ENCODE data around the gene PDE4D. TPM values are rescaled to one million over a fixed set of nuclear protein-coding genes. Genes with fewer than 3 reads are reported as not detected.
A peak's percentile ranks its signal among the peaks of the same experiment; 100 is the strongest.

PDE4D gene
- total and polyA plus RNA-seq, 11 donors = 5.2 to 68.3 (median 42.1) TPM

DNA sequence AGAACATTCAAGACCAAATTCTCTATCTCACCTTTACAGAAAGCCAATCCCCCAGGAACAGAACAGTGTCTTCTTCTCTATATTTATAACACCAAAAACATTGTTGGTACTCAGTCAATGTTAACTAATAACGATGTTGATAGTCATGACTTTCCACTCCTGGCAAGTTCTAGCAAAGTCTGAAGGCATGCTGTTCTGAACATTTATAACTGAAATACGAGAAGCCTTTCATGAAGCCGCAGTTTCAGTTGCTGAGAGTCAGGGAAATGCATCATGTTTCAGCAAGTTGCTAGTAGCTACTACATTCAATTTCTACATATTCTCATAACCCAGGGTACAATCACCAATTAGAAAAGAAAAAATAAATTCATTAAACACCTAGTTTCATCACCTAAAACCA is 301.4 kb downstream of the PDE4D start:
- DNase-seq (no peak), ATAC-seq (no peak)
- Histone ChIP-seq H3K36me3 (no peaks in the 10 kb centered on the region), H3K4me1 (peaks cover 0 to 12% (median 0%) of the 10 kb centered on the region in 12 donors), H3K4me3 (no peak overlapping the region), H3K9me3 (no peaks in the 10 kb centered on the region), H3K27ac (no peak overlapping the region), H3K27me3 (no peaks in the 10 kb centered on the region)
- TF ChIP-seq POLR2A (IDR thresholded peaks at IDR 0.05) = no peak
- TF ChIP-seq, protein P1, sequence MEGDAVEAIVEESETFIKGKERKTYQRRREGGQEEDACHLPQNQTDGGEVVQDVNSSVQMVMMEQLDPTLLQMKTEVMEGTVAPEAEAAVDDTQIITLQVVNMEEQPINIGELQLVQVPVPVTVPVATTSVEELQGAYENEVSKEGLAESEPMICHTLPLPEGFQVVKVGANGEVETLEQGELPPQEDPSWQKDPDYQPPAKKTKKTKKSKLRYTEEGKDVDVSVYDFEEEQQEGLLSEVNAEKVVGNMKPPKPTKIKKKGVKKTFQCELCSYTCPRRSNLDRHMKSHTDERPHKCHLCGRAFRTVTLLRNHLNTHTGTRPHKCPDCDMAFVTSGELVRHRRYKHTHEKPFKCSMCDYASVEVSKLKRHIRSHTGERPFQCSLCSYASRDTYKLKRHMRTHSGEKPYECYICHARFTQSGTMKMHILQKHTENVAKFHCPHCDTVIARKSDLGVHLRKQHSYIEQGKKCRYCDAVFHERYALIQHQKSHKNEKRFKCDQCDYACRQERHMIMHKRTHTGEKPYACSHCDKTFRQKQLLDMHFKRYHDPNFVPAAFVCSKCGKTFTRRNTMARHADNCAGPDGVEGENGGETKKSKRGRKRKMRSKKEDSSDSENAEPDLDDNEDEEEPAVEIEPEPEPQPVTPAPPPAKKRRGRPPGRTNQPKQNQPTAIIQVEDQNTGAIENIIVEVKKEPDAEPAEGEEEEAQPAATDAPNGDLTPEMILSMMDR (IDR thresholded peaks at IDR 0.05) = no peak
- WGBS, 4 donors = 72 to 85% (median 81%) methylated on average over 3 of the region's 3 CpGs
- intact Hi-C loops (cut with DNase I) = no loop called here

DNA sequence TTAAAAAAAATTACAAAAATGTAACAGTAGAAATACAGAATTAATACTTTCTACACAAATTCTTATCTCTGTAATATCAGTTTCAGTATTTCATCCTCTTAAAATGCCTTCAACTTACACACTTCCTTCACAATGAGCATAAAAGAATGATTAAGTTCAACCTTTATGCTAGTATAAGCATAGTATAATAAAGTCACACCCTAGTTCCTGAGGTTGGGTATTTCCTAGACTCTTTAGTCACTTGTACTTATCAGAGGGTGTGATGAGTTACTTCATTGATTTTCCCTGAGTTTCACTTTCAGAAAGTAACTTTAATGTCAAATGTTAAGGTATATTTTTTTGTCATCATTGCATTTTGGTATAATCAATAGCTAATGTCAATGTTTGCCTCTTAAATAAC is 302.4 kb downstream of the PDE4D start:
- TF ChIP-seq POLR2A (IDR thresholded peaks at IDR 0.05) = no peak
- TF ChIP-seq, protein P1 (IDR thresholded peaks at IDR 0.05) = no peak
- H3K27ac ChIP-seq = no peak overlapping the region
- no peak overlapping the region for H3K4me3 ChIP-seq
- ATAC-seq (no peak), DNase-seq (no peak)
- H3K27me3 ChIP-seq = no peaks in the 10 kb centered on the region
- H3K4me1 ChIP-seq = peaks cover 0 to 12% (median 0%) of the 10 kb centered on the region in 12 donors
- no peaks in the 10 kb centered on the region for H3K36me3 ChIP-seq
- intact Hi-C loops (cut with DNase I) = no loop called here
- no peaks in the 10 kb centered on the region for H3K9me3 ChIP-seq

DNA sequence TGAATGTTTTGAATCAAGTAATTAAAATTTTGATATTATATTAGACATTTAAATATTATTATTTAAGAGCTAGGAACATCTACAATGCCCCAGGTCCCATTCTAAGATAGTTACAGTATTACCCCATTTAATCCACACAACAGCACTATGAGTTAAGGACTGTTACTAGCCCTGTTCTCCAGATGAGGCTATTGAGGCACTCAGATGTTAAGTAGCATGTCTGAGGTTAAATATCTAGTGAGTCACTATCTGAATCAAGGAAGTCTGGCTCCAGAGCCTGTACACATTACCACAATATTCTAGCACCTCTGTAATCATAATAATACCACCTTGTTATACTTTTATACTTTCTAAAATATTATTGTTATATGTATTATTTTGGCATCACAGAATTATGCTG is 304.6 kb downstream of the PDE4D start:
- no peak for TF ChIP-seq POLR2A (IDR thresholded peaks at IDR 0.05)
- TF ChIP-seq, protein P1 (IDR thresholded peaks at IDR 0.05) = no peak
- Histone ChIP-seq H3K27ac (no peak overlapping the region), H3K9me3 (no peaks in the 10 kb centered on the region), H3K27me3 (no peaks in the 10 kb centered on the region), H3K4me3 (no peak overlapping the region), H3K36me3 (no peaks in the 10 kb centered on the region), H3K4me1 (peaks cover 0 to 12% (median 0%) of the 10 kb centered on the region in 12 donors)
- intact Hi-C loops (cut with DNase I) = no loop called here
- no peak for DNase-seq
- no peak for ATAC-seq

DNA sequence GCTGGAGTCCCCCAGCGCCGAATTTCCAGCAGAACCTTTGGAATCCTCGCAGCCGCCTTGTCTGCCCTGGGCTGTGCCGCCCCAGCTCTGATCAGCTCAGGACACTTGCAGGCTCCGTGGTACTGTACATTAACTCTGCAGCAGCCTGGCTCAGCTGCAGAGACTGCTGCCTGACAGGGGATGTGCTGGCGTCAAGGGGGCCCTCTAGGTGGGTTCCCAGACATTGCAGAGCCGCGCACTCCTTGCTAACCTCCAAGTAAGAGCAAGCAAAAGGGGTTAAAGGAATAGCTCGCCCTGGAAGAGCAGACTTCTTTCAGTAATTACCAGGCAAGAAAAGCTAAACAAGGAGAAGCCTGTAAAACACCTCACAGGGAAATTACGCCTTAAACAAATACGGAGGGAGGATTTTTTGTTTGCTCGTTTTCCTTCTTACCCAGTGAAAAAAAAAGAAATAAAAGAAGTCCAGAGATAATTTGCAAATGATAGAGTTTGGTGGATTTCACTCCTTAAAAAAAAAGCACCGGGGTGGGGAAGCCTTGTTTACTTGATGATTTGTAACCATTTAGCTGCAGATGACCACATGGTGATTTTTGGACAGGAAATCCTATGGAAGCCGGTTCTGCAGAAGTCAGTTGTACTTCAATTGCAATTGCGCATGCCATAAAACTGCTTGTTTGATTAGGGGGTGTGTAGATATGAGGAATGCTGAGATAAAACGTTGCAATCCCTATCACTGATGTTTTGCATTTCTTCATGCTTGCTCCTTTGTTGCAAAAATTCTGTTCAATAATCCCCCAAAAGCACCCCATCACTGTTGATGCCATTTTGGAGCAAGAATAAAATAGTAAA is 305.8 kb downstream of the PDE4D start:
- ATAC-seq = peak; percentile 90 to 99 (median 95)
- intact Hi-C loops (cut with DNase I) = no loop called here
- Histone ChIP-seq H3K4me1 (peaks cover 0 to 12% (median 0%) of the 10 kb centered on the region in 12 donors), H3K9me3 (no peaks in the 10 kb centered on the region), H3K27me3 (no peaks in the 10 kb centered on the region), H3K27ac (no peak overlapping the region), H3K36me3 (no peaks in the 10 kb centered on the region), H3K4me3 (peak overlapping the region in 10 of 12 donors; percentile 9 to 52 (median 38))
- TF ChIP-seq, protein P1 (IDR thresholded peaks at IDR 0.05) = peak in 4 of 12 donors; percentile 5 to 29 (median 24)
- no peak for TF ChIP-seq POLR2A (IDR thresholded peaks at IDR 0.05)
- 6 to 10% (median 9%) methylated on average over 17 of the region's 17 CpGs for WGBS, 4 donors
- DNase-seq = peak; percentile 33 to 68 (median 61)

Data from heart left ventricle (tissue), 16 donors.